Body of pancreas (tissue), 4 donors: Measurements from ENCODE around the gene RPTOR.

Experiments used
- CTCF ChIP-seq, 7 experiments: fragments of 450-650 bp in 4 of 7; fragments of 200-600 bp in 3 of 7; sonication (generic) in 3 of 7; IDR thresholded peaks; one replicate each; pipeline ENCODE4 v1.5.1; 2016 to 2019; ENCODE audit warnings: antibody characterized with exemption in 7 of 7
- POLR2A ChIP-seq, 3 donors: fragments of 450-650 bp; IDR thresholded peaks; one replicate each; pipeline ENCODE4 v1.6.1; 2016; ENCODE audit warnings: antibody characterized with exemption in 3 of 3, mild to moderate bottlenecking in 2 of 3

GRCh38 chr17:80837711-80838110 is 293.1 kb downstream of the RPTOR start:
- TF ChIP-seq CTCF (IDR thresholded peaks at IDR 0.05): no peak
- TF ChIP-seq POLR2A (IDR thresholded peaks at IDR 0.05): no peak
